HL-60 (cell line): Measurements from ENCODE around the gene PLEKHG5.

Experiments
- DNase-seq, 2 experiments: peaks; one replicate each; pipeline ENCODE4 v3.0.0-alpha.2; 2010 to 2020; ENCODE audit warnings: low read depth in 1 of 2, low spot score in 1 of 2
- H3K27ac ChIP-seq: fragments of 250-450 bp; sonication (Bioruptor Pico); replicated peaks from 2 replicates; pipeline ENCODE4 v1.5.1; 2020; ENCODE audit warnings: mild to moderate bottlenecking, moderate library complexity
- H3K27me3 ChIP-seq: fragments of 250-450 bp; sonication (Bioruptor Pico); 2 replicates; pipeline ENCODE4 v1.5.1; 2021; ENCODE audit warnings: mild to moderate bottlenecking, moderate library complexity; ENCODE audit not compliant: insufficient read depth, poor library complexity, severe bottlenecking
- H3K4me3 ChIP-seq: replicated peaks from 2 replicates; pipeline ENCODE4 v1.5.1; 2011; ENCODE audit warnings: mild to moderate bottlenecking, control low read depth, low read length; ENCODE audit not compliant: insufficient read depth
- CTCF ChIP-seq: IDR thresholded peaks from one replicate; pipeline ENCODE4 v1.5.1; 2011; ENCODE audit warnings: low read length, control low read depth, inconsistent platforms; ENCODE audit not compliant: insufficient read depth
- GABPA ChIP-seq: IDR thresholded peaks from 2 replicates; pipeline ENCODE4 v1.6.1; 2012; ENCODE audit warnings: low read depth
- POLR2AphosphoS5 ChIP-seq: IDR thresholded peaks from 2 replicates; pipeline ENCODE4 v1.6.1; 2012; ENCODE audit warnings: low read depth
- REST ChIP-seq: IDR thresholded peaks from 2 replicates; pipeline ENCODE4 v1.6.1; 2012; ENCODE audit warnings: low read depth; ENCODE audit not compliant: insufficient replicate concordance
- SPI1 ChIP-seq: IDR thresholded peaks from 2 replicates; pipeline ENCODE4 v1.6.1; 2012; ENCODE audit warnings: low read depth, mild to moderate bottlenecking, borderline replicate concordance

Gene PLEKHG5

GRCh38 chr1:6471086-6471969 lies 20.1 kb downstream of the PLEKHG5 start:
- Histone ChIP-seq H3K27me3 (peaks cover 11% of the 10 kb centered on the region), H3K27ac (no peak overlapping the region), H3K4me3 (no peak overlapping the region)
- TF ChIP-seq CTCF (no peak), POLR2AphosphoS5 (no peak), GABPA (no peak), REST (no peak), SPI1 (no peak)
- DNase-seq = no peak

GRCh38 chr1:6470132-6471085 lies 21.1 kb downstream of the PLEKHG5 start:
- DNase-seq = no peak
- no peak for TF ChIP-seq GABPA
- TF ChIP-seq SPI1 = no peak
- no peak for TF ChIP-seq POLR2AphosphoS5
- no peak overlapping the region for H3K4me3 ChIP-seq
- no peak overlapping the region for H3K27ac ChIP-seq
- H3K27me3 ChIP-seq = peaks cover 18% of the 10 kb centered on the region

- H3K27me3 ChIP-seq = peaks cover 30% of the 10 kb centered on the region
- H3K4me3 ChIP-seq = no peak overlapping the region
- no peak for DNase-seq
- no peak overlapping the region for H3K27ac ChIP-seq
- no peak for TF ChIP-seq GABPA
- TF ChIP-seq POLR2AphosphoS5 = no peak
- TF ChIP-seq CTCF = no peak
- no peak for TF ChIP-seq REST
Measured at GRCh38 chr1:6468729-6469461, 22.6 kb downstream of the PLEKHG5 start.
